HEK293 (cell line): ENCODE results near the gene CAMK2N2.

Experiments
- CTCF ChIA-PET: fragments of 350-600 bp; formaldehyde crosslinking; extraction: SDS; loops from one replicate; lab custom pipeline; 2021; ENCODE audit warnings: antibody characterized with exemption; lab: Yijun Ruan, JAX
- POLR2A ChIA-PET: fragments of 300-600 bp; formaldehyde crosslinking; extraction: SDS; loops from one replicate; lab custom pipeline; 2020; ENCODE audit warnings: antibody characterized with exemption, inconsistent platforms; lab: Yijun Ruan, JAX
- H3K27ac ChIP-seq: fragments of 200-500 bp; sonication (Bioruptor generic); 2 replicates; pipeline ENCODE4 v1.5.1; 2014; ENCODE audit warnings: low read depth, low read length, control low read depth, inconsistent platforms; ENCODE audit errors: extremely low read depth
- H3K36me3 ChIP-seq, 2 experiments: fragments of 200-500 bp in 1 of 2; sonication (Bioruptor generic) in 1 of 2; 1 replicate in 1 of 2; 2 replicates in 1 of 2; pipeline ENCODE4 v1.5.1; 2014 to 2017; ENCODE audit warnings: inconsistent platforms in 2 of 2, low read length in 2 of 2; ENCODE audit not compliant: control insufficient read depth in 2 of 2, insufficient read depth in 1 of 2
- H3K4me1 ChIP-seq: fragments of 200-500 bp; sonication (Bioruptor generic); 2 replicates; pipeline ENCODE4 v1.5.1; 2014; ENCODE audit warnings: mild to moderate bottlenecking, low read length, inconsistent platforms; ENCODE audit not compliant: control insufficient read depth, insufficient read depth
- H3K4me3 ChIP-seq: 2 replicates; pipeline ENCODE4 v1.5.1; 2011; ENCODE audit warnings: low read depth, mild to moderate bottlenecking, control low read depth, low read length, moderate library complexity
- H3K9me3 ChIP-seq: fragments of 200-500 bp; sonication (Bioruptor generic); 2 replicates; pipeline ENCODE4 v1.5.1; 2014; ENCODE audit warnings: low read depth, low read length, inconsistent platforms; ENCODE audit not compliant: control insufficient read depth, insufficient read depth
- REPIN1 ChIP-seq: fragments of 450-650 bp; formaldehyde crosslinking; IDR thresholded peaks from 2 replicates; pipeline ENCODE4 v1.5.1; 2017; ENCODE audit warnings: missing biosample characterization, missing genetic modification characterization, low read depth
- ZBTB17 ChIP-seq: fragments of 450-650 bp; formaldehyde crosslinking; IDR thresholded peaks from 2 replicates; pipeline ENCODE4 v1.5.1; 2016; ENCODE audit warnings: missing biosample characterization, missing genetic modification characterization
- ZBTB21 ChIP-seq: fragments of 450-650 bp; formaldehyde crosslinking; IDR thresholded peaks from 2 replicates; pipeline ENCODE4 v1.5.1; 2017; ENCODE audit warnings: missing biosample characterization, missing genetic modification characterization
- ZBTB7A ChIP-seq: fragments of 450-650 bp; formaldehyde crosslinking; IDR thresholded peaks from 2 replicates; pipeline ENCODE4 v1.5.1; 2016; ENCODE audit warnings: low read depth, missing biosample characterization, missing genetic modification characterization
- ZBTB8A ChIP-seq: fragments of 450-650 bp; formaldehyde crosslinking; IDR thresholded peaks from 2 replicates; pipeline ENCODE4 v1.5.1; 2016; ENCODE audit warnings: missing biosample characterization, missing genetic modification characterization
- ZFHX2 ChIP-seq: fragments of 450-650 bp; formaldehyde crosslinking; conservative IDR thresholded peaks from 2 replicates; pipeline ENCODE4 v1.5.1; 2016; ENCODE audit warnings: missing biosample characterization, missing genetic modification characterization
- ZIC2 ChIP-seq: fragments of 450-650 bp; formaldehyde crosslinking; IDR thresholded peaks from 2 replicates; pipeline ENCODE4 v1.5.1; 2016; ENCODE audit warnings: missing biosample characterization, missing genetic modification characterization
- ZNF354C ChIP-seq: fragments of 450-650 bp; formaldehyde crosslinking; IDR thresholded peaks from 2 replicates; pipeline ENCODE4 v1.5.1; 2016; ENCODE audit warnings: missing biosample characterization, missing genetic modification characterization, low read depth, borderline replicate concordance
- ZNF366 ChIP-seq: fragments of 450-650 bp; formaldehyde crosslinking; conservative IDR thresholded peaks from 2 replicates; pipeline ENCODE4 v1.5.1; 2016; ENCODE audit warnings: missing biosample characterization, missing genetic modification characterization
- ZNF530 ChIP-seq: fragments of 450-650 bp; formaldehyde crosslinking; IDR thresholded peaks from 2 replicates; pipeline ENCODE4 v1.5.1; 2016; ENCODE audit warnings: low read depth, missing biosample characterization, missing genetic modification characterization
- ZNF585B ChIP-seq: fragments of 450-650 bp; formaldehyde crosslinking; IDR thresholded peaks from 2 replicates; pipeline ENCODE4 v1.5.1; 2016; ENCODE audit warnings: missing biosample characterization, missing genetic modification characterization
- ZNF624 ChIP-seq: fragments of 450-650 bp; formaldehyde crosslinking; IDR thresholded peaks from 2 replicates; pipeline ENCODE4 v1.5.1; 2017; ENCODE audit warnings: missing biosample characterization, missing genetic modification characterization
- ZNF707 ChIP-seq: fragments of 450-650 bp; formaldehyde crosslinking; IDR thresholded peaks from 2 replicates; pipeline ENCODE4 v1.5.1; 2016; ENCODE audit warnings: missing biosample characterization, missing genetic modification characterization
- TF ChIP-seq, protein P1 (sequence below): fragments of 450-650 bp; formaldehyde crosslinking; IDR thresholded peaks from 2 replicates; pipeline ENCODE4 v1.5.1; 2016; ENCODE audit warnings: missing biosample characterization, missing genetic modification characterization, borderline replicate concordance
- TF ChIP-seq, protein P2 (sequence below): fragments of 450-650 bp; formaldehyde crosslinking; IDR thresholded peaks from 2 replicates; pipeline ENCODE4 v1.5.1; 2017; ENCODE audit warnings: missing biosample characterization, missing genetic modification characterization
- TF ChIP-seq, protein P3 (sequence below): fragments of 450-650 bp; formaldehyde crosslinking; conservative IDR thresholded peaks from 2 replicates; pipeline ENCODE4 v1.5.1; 2016; ENCODE audit warnings: low read depth, missing biosample characterization, missing genetic modification characterization

CAMK2N2 gene

DNA sequence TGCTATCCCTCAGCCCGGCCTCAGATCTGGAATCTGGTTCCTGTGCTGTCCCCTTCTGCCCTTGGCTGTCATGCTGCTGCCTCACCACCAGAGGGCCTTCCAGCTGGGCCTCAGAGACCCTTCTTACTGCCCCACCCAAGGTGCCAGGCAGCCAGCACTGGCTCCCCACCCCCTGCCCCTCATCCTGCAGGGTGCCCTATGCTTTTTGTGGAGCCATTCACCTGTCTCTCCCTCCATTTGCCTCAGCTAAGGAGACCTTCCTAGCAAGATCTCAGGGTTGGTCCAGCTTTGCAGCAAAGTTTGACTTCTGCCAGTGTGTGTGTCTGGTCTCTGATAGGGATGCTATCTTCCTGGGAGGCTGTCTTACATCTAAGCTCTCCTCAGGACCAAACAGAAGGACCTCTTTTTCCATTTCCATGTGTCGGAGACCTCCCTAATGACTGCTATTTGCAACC, 33.8 kb downstream of the CAMK2N2 start (continued):
- TF ChIP-seq, protein P1, sequence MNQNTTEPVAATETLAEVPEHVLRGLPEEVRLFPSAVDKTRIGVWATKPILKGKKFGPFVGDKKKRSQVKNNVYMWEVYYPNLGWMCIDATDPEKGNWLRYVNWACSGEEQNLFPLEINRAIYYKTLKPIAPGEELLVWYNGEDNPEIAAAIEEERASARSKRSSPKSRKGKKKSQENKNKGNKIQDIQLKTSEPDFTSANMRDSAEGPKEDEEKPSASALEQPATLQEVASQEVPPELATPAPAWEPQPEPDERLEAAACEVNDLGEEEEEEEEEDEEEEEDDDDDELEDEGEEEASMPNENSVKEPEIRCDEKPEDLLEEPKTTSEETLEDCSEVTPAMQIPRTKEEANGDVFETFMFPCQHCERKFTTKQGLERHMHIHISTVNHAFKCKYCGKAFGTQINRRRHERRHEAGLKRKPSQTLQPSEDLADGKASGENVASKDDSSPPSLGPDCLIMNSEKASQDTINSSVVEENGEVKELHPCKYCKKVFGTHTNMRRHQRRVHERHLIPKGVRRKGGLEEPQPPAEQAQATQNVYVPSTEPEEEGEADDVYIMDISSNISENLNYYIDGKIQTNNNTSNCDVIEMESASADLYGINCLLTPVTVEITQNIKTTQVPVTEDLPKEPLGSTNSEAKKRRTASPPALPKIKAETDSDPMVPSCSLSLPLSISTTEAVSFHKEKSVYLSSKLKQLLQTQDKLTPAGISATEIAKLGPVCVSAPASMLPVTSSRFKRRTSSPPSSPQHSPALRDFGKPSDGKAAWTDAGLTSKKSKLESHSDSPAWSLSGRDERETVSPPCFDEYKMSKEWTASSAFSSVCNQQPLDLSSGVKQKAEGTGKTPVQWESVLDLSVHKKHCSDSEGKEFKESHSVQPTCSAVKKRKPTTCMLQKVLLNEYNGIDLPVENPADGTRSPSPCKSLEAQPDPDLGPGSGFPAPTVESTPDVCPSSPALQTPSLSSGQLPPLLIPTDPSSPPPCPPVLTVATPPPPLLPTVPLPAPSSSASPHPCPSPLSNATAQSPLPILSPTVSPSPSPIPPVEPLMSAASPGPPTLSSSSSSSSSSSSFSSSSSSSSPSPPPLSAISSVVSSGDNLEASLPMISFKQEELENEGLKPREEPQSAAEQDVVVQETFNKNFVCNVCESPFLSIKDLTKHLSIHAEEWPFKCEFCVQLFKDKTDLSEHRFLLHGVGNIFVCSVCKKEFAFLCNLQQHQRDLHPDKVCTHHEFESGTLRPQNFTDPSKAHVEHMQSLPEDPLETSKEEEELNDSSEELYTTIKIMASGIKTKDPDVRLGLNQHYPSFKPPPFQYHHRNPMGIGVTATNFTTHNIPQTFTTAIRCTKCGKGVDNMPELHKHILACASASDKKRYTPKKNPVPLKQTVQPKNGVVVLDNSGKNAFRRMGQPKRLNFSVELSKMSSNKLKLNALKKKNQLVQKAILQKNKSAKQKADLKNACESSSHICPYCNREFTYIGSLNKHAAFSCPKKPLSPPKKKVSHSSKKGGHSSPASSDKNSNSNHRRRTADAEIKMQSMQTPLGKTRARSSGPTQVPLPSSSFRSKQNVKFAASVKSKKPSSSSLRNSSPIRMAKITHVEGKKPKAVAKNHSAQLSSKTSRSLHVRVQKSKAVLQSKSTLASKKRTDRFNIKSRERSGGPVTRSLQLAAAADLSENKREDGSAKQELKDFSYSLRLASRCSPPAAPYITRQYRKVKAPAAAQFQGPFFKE (tag by site-specific recombination): no peak

DNA sequence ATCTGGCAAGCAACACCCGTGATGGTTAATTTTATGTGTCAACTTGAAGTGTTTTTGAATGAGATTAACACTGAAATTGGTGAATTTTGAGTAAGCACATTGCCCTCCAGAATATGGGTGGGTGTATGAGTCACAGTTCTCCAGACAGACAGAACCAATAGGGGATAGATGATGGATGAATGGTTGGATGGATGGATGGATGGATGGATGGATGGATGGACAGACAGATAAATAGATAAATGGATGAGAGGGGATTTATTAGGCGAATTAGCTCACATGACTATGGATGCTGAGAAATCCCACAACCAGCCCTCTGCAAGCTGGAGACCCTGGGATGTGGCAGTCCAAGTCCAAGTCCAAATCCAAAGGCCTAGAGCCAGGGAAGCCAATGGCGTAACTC, 37.4 kb downstream of the CAMK2N2 start:
- no peaks in the 10 kb centered on the region for H3K36me3 ChIP-seq
- peak; percentile 65; the same call in 1 of the 2 replicates for TF ChIP-seq ZNF366 (tag by site-specific recombination)
- peak; percentile 64 for TF ChIP-seq ZBTB17 (tag by site-specific recombination)
- TF ChIP-seq, protein P2, sequence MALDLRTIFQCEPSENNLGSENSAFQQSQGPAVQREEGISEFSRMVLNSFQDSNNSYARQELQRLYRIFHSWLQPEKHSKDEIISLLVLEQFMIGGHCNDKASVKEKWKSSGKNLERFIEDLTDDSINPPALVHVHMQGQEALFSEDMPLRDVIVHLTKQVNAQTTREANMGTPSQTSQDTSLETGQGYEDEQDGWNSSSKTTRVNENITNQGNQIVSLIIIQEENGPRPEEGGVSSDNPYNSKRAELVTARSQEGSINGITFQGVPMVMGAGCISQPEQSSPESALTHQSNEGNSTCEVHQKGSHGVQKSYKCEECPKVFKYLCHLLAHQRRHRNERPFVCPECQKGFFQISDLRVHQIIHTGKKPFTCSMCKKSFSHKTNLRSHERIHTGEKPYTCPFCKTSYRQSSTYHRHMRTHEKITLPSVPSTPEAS: no peak
- H3K4me3 ChIP-seq: no peak overlapping the region
- no peaks in the 10 kb centered on the region for H3K4me1 ChIP-seq
- ChIA-PET CTCF (interaction anchor here (0.7 kb wide), 1 partner anchor 15 kb away, joined by 3 read pairs; no protein-coding TSS in a partner anchor), POLR2A (no interaction called here)
- no peak overlapping the region for H3K27ac ChIP-seq
- H3K9me3 ChIP-seq: no peaks in the 10 kb centered on the region

DNA sequence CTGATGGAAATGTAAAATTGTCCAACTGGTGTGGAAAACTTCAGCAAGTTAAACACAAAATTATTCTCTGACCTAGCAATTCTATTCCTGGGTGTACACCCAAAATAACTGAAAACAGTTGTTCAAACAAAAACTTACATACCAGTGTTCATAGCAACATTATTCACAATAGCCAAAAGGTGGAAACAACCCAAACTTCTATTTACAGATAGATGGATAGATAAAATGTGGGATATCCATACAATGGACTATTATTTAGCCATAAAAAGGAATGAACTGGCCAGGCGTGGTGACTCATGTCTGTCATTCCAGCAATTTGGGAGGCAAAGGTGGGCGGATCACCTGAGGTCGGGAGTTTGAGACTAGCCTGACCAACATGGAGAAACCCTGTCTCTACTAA, 38.8 kb downstream of the CAMK2N2 start:
- Histone ChIP-seq H3K4me1 (no peaks in the 10 kb centered on the region), H3K9me3 (no peaks in the 10 kb centered on the region), H3K4me3 (no peak overlapping the region), H3K36me3 (no peaks in the 10 kb centered on the region), H3K27ac (no peak overlapping the region)
- TF ChIP-seq ZFHX2: peak; percentile 16; the same call in 1 of the 2 replicates
- TF ChIP-seq REPIN1 (tag by site-specific recombination): no peak
- ChIA-PET POLR2A (no interaction called here), CTCF (no interaction called here)

DNA sequence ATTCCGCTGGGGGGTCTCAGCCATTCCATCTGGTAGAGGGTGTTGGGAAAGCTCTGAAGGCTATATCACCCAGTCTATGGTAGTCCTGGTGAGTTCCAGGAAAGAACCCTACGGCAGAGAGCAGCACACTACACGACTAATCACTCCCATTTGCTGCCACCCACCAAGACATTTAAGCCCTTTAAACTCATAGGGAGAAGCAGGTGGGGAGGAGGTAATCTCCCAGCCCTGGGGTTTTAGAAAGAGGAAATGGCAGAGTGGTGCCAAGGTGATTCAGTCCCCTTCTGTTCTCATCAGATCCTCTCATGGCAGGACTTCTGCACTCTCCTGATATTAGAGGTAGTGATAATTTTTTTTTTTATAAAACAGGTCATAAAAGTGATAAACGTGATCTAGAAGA, 42.5 kb downstream of the CAMK2N2 start:
- H3K4me3 ChIP-seq: no peak overlapping the region
- no peaks in the 10 kb centered on the region for H3K9me3 ChIP-seq
- POLR2A ChIA-PET: no interaction called here
- no peaks in the 10 kb centered on the region for H3K36me3 ChIP-seq
- CTCF ChIA-PET: interaction anchor here (0.5 to 3.0 kb wide), 3 partner anchors 8 to 72 kb away, joined by 3 to 25 read pairs (median 5); no protein-coding TSS in a partner anchor
- H3K4me1 ChIP-seq: no peaks in the 10 kb centered on the region
- TF ChIP-seq ZNF530 (tag by site-specific recombination): no peak
- 0 out of 2 replicates have a peak, but pooled peaks have one; percentile 22 for TF ChIP-seq ZIC2 (tag by site-specific recombination)
- no peak overlapping the region for H3K27ac ChIP-seq

DNA sequence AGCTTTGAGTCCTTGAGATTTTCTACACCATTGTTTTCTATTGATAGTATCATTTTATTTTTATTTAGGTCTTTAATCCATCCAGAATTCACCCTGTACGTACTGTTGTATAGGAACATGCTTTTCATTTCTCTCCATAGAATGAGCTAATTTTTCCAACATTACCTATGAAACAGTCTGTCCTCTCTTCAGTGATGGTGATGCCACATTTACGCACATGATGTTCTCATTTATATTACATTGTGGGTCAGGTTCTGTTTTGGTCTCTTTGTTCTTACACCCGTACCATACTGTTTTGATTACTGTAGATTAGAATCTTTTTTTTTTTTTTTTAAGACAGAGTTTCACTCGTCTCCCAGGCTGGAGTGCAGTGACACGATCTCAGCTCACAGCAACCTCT, 49.6 kb downstream of the CAMK2N2 start:
- Histone ChIP-seq H3K4me1 (no peaks in the 10 kb centered on the region), H3K27ac (no peak overlapping the region), H3K9me3 (no peaks in the 10 kb centered on the region), H3K4me3 (no peak overlapping the region), H3K36me3 (no peaks in the 10 kb centered on the region)
- ChIA-PET CTCF (interaction anchor here (1.2 kb wide), 1 partner anchor 16 kb away, joined by 4 read pairs; no protein-coding TSS in a partner anchor), POLR2A (no interaction called here)
- TF ChIP-seq ZNF624 (tag by site-specific recombination) (no peak), ZBTB21 (tag by site-specific recombination) (no peak), ZBTB7A (tag by site-specific recombination) (no peak), ZBTB8A (tag by site-specific recombination) (no peak), ZNF354C (tag by site-specific recombination) (no peak), ZNF585B (tag by site-specific recombination) (no peak), ZNF707 (no peak)
- TF ChIP-seq, protein P3, sequence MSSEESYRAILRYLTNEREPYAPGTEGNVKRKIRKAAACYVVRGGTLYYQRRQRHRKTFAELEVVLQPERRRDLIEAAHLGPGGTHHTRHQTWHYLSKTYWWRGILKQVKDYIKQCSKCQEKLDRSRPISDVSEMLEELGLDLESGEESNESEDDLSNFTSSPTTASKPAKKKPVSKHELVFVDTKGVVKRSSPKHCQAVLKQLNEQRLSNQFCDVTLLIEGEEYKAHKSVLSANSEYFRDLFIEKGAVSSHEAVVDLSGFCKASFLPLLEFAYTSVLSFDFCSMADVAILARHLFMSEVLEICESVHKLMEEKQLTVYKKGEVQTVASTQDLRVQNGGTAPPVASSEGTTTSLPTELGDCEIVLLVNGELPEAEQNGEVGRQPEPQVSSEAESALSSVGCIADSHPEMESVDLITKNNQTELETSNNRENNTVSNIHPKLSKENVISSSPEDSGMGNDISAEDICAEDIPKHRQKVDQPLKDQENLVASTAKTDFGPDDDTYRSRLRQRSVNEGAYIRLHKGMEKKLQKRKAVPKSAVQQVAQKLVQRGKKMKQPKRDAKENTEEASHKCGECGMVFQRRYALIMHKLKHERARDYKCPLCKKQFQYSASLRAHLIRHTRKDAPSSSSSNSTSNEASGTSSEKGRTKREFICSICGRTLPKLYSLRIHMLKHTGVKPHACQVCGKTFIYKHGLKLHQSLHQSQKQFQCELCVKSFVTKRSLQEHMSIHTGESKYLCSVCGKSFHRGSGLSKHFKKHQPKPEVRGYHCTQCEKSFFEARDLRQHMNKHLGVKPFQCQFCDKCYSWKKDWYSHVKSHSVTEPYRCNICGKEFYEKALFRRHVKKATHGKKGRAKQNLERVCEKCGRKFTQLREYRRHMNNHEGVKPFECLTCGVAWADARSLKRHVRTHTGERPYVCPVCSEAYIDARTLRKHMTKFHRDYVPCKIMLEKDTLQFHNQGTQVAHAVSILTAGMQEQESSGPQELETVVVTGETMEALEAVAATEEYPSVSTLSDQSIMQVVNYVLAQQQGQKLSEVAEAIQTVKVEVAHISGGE: no peak
